ENCODE measurements around the gene AUTS2. TPM values are rescaled to one million over a fixed set of nuclear protein-coding genes. Genes with fewer than 3 reads are reported as not detected.

AUTS2 gene
- total and polyA plus RNA-seq, 10 donors = 6.1 to 54.8 (median 29.1) TPM

DNA sequence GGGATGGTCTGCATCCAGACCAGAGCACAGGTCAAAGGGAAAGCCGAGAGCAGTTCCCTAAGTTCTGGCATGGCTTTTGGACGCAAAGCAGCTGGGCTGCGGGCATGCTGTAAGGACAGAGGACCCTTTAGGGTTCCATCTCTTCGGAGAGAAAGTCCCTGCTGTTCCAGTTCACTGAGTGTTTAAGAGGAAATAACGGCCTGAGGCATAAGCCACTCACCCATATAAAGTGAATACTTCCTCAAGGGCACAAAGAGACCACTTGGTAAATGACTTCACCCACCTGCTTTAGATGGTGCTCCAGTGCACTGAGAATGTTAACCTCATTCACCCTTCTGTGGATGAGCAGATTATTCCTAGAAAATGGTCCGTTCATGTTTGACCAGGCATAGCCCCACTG is 946.9 kb downstream of the AUTS2 start:
- no peak overlapping the region for H3K27ac ChIP-seq
- no peak for TF ChIP-seq POLR2AphosphoS5 (IDR thresholded peaks at IDR 0.05)
- TF ChIP-seq, protein P1, sequence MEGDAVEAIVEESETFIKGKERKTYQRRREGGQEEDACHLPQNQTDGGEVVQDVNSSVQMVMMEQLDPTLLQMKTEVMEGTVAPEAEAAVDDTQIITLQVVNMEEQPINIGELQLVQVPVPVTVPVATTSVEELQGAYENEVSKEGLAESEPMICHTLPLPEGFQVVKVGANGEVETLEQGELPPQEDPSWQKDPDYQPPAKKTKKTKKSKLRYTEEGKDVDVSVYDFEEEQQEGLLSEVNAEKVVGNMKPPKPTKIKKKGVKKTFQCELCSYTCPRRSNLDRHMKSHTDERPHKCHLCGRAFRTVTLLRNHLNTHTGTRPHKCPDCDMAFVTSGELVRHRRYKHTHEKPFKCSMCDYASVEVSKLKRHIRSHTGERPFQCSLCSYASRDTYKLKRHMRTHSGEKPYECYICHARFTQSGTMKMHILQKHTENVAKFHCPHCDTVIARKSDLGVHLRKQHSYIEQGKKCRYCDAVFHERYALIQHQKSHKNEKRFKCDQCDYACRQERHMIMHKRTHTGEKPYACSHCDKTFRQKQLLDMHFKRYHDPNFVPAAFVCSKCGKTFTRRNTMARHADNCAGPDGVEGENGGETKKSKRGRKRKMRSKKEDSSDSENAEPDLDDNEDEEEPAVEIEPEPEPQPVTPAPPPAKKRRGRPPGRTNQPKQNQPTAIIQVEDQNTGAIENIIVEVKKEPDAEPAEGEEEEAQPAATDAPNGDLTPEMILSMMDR (IDR thresholded peaks at IDR 0.05 in 8 of 11, conservative IDR thresholded peaks at IDR 0.05 in 3 of 11) = no peak
- no peaks in the 10 kb centered on the region for H3K4me1 ChIP-seq
- H3K4me3 ChIP-seq = no peak overlapping the region
- DNase-seq = no peak
- H3K27me3 ChIP-seq (replicated peaks in 1 of 7) = no peaks in the 10 kb centered on the region
- intact Hi-C loops (cut with DNase I; ENCODE audit: low total_unique reads) = no loop called here
- H3K9me3 ChIP-seq = no peaks in the 10 kb centered on the region
- WGBS, 5 donors = 69 to 86% (median 76%) methylated on average over 6 of the region's 6 CpGs
- H3K36me3 ChIP-seq = no peaks in the 10 kb centered on the region

DNA sequence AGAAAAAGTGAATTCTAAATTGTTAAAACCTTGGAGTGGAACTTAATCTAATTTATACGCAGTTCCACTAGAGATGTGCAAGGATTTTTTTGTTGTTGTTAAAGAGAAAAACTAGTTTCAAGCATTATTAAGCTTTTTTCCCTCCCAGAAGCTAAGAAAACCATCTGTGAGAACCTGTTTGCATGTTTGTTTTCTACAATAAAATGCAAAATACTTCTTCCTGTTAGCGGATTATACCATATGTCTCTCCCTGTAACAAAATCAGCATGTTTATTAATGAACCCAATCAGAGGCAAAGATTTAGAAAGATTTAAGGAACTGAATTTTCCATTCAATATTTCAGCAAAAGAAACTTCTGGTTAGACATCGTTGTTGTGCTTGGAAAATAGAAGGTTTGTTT is 953.9 kb downstream of the AUTS2 start:
- no peaks in the 10 kb centered on the region for H3K9me3 ChIP-seq
- no peak overlapping the region for H3K4me3 ChIP-seq
- no peaks in the 10 kb centered on the region for H3K27me3 ChIP-seq (replicated peaks in 1 of 7)
- WGBS, 5 donors = 56 to 88% (median 86%) methylated on average over 3 of the region's 3 CpGs
- DNase-seq = no peak
- no peaks in the 10 kb centered on the region for H3K36me3 ChIP-seq
- TF ChIP-seq POLR2AphosphoS5 (IDR thresholded peaks at IDR 0.05) = no peak
- TF ChIP-seq, protein P1 (IDR thresholded peaks at IDR 0.05 in 8 of 11, conservative IDR thresholded peaks at IDR 0.05 in 3 of 11) = no peak
- no peak for TF ChIP-seq POLR2A (IDR thresholded peaks at IDR 0.05)
- intact Hi-C loops (cut with DNase I; ENCODE audit: low total_unique reads) = no loop called here
- H3K4me1 ChIP-seq = no peaks in the 10 kb centered on the region
- H3K27ac ChIP-seq = no peak overlapping the region

DNA sequence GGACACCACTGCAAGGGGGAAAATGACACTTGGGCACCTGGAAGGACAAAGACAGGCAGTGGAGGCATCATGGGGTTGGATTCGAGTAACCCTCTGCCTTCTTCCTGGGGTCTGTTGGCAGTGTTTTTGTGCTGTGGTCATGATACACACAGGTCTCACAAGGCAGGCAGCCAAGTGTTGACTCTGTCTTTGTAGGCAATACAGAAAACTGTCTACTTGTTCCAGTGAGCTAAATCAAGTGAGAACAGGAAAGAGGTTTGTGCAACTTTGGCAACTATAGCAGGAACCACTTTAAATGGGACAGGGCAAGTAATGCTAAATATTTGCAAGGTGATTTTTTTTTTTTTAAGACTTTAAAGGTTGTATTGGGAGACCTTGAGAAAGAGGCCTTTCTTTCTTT is 955.1 kb downstream of the AUTS2 start:
- no peaks in the 10 kb centered on the region for H3K4me1 ChIP-seq
- intact Hi-C loops (cut with DNase I; ENCODE audit: low total_unique reads) = no loop called here
- H3K4me3 ChIP-seq = no peak overlapping the region
- TF ChIP-seq, protein P1 (IDR thresholded peaks at IDR 0.05 in 8 of 11, conservative IDR thresholded peaks at IDR 0.05 in 3 of 11) = no peak
- TF ChIP-seq POLR2A (IDR thresholded peaks at IDR 0.05) (no peak), POLR2AphosphoS5 (IDR thresholded peaks at IDR 0.05) (no peak)
- 33 to 65% (median 56%) methylated on average over 1 of the region's 1 CpG for WGBS, 5 donors
- H3K27ac ChIP-seq = no peak overlapping the region
- H3K9me3 ChIP-seq = peaks cover 0 to under 1% (median 0%) of the 10 kb centered on the region in 8 donors
- no peaks in the 10 kb centered on the region for H3K27me3 ChIP-seq (replicated peaks in 1 of 7)
- H3K36me3 ChIP-seq = peaks cover 0 to 8% (median 0%) of the 10 kb centered on the region in 6 donors
- no peak for DNase-seq

DNA sequence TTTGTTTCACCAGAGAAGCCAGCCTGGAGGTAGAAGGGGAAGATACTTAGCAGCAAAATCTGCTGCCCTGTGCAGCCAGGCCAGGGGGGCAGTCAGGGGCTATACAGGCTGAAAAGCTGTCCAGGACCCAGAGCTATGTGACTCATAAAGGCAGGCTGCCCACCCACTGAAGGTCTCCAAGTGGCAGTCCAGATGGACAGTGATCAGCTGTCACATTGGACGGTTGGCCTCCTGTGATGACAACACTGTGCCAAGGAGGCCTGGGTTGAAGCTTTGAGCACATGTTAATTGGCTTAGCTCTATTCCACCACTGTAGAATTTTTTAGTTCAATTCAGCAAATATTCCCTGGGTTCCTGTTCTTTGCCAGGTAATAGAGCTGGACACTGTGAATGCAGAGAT is 956.4 kb downstream of the AUTS2 start:
- WGBS, 5 donors = 90 to 100% (median 92%) methylated on average over 1 of the region's 1 CpG
- no peaks in the 10 kb centered on the region for H3K4me1 ChIP-seq
- H3K36me3 ChIP-seq = peaks cover 0 to 11% (median 0%) of the 10 kb centered on the region in 6 donors
- peaks cover 0 to 11% (median 0%) of the 10 kb centered on the region in 8 donors for H3K9me3 ChIP-seq
- TF ChIP-seq, protein P1 (IDR thresholded peaks at IDR 0.05 in 8 of 11, conservative IDR thresholded peaks at IDR 0.05 in 3 of 11) = no peak
- TF ChIP-seq POLR2AphosphoS5 (IDR thresholded peaks at IDR 0.05) = no peak
- no peak for TF ChIP-seq POLR2A (IDR thresholded peaks at IDR 0.05)
- H3K4me3 ChIP-seq = no peak overlapping the region
- DNase-seq = no peak
- no peaks in the 10 kb centered on the region for H3K27me3 ChIP-seq (replicated peaks in 1 of 7)
- intact Hi-C loops (cut with DNase I; ENCODE audit: low total_unique reads) = no loop called here
- H3K27ac ChIP-seq = no peak overlapping the region

All from spleen (tissue), 11 donors.